Ascending aorta (tissue), 2 donors: ENCODE data around the gene MLIP. TPM values are rescaled to one million over a fixed set of nuclear protein-coding genes. Genes with fewer than 3 reads are reported as not detected.

Source experiments
- DNase-seq, 2 donors: peaks; one replicate each; pipeline ENCODE4 v3.0.0-alpha.2; 2019; ENCODE audit warnings: low spot score in 2 of 2
- H3K27ac ChIP-seq, 2 donors: fragments of 200-600 bp; sonication (generic); one replicate each; pipeline ENCODE4 v1.5.1; 2016 to 2017; ENCODE audit warnings: mild to moderate bottlenecking in 1 of 2
- H3K27me3 ChIP-seq: fragments of 200-600 bp; sonication (generic); one replicate; pipeline ENCODE4 v1.5.1; 2017
- H3K36me3 ChIP-seq, 2 donors: fragments of 200-600 bp; sonication (generic); one replicate each; pipeline ENCODE4 v1.5.1; 2016
- H3K4me1 ChIP-seq, 2 donors: fragments of 200-600 bp; sonication (generic); one replicate each; pipeline ENCODE4 v1.5.1; 2016 to 2017; ENCODE audit warnings: mild to moderate bottlenecking in 1 of 2
- H3K4me3 ChIP-seq, 2 donors: fragments of 200-600 bp; sonication (generic); one replicate each; pipeline ENCODE4 v1.5.1; 2016 to 2017; ENCODE audit warnings: mild to moderate bottlenecking in 1 of 2
- H3K9me3 ChIP-seq, 2 donors: fragments of 200-600 bp; sonication (generic); one replicate each; pipeline ENCODE4 v1.5.1; 2016
- CTCF ChIP-seq, 3 experiments: fragments of 200-600 bp in 2 of 3; fragments of 450-650 bp in 1 of 3; sonication (generic) in 2 of 3; IDR thresholded peaks; one replicate each; pipeline ENCODE4 v1.5.1; 2016 to 2019; ENCODE audit warnings: antibody characterized with exemption in 3 of 3, mild to moderate bottlenecking in 1 of 3, moderate library complexity in 1 of 3
- intact Hi-C: fragments of 100-400 bp; cut with DNase I; formaldehyde crosslinking; loops from one replicate; pipeline ENCODE4 v1.15.1; 2023
- total RNA-seq: library from RNA; depleted of rRNA; stranded (reverse); fragments of >200 nt; gene quantifications from one replicate; pipeline ENCODE4 v1.1.0, GENCODE V29; 2016

The MLIP gene
- total RNA-seq: not detected

- no peaks in the 10 kb centered on the region for H3K9me3 ChIP-seq
- no peak within 1 kb of the TSS for H3K4me3 ChIP-seq
- no peak for TF ChIP-seq CTCF (IDR thresholded peaks at IDR 0.05)
- H3K27me3 ChIP-seq: no peaks in the 10 kb centered on the region
- peak within 1 kb of the TSS in 1 of 2 donors; percentile 4 for H3K27ac ChIP-seq
- H3K4me1 ChIP-seq: peaks cover 0 to 3% of the 10 kb centered on the region in 2 donors
- no peaks in the 10 kb centered on the region for H3K36me3 ChIP-seq
- intact Hi-C loops: no loop called here
- DNase-seq: no peak
Measured at GRCh38 chr6:54111341-54112045, at the start of gene MLIP. TSS of gene MLIP (plus strand) at chr6:54111443. CDS start at chr6:54111480, 37 bp downstream.

DNA sequence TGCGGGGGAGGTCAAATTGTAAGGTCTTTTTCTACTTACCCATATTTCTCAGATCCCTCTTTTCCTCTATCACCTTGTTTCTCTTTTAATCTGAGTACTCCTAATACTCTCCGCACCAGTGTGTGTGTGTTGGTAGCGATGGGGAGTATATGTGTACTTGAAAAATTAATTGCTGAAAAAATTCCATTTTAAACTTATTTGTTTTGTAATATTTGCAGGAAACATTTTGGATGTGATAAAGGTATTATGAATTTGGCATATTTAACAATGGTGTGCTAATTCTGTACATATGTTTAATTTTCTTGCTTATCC lies 48.1 kb upstream of the MLIP start:
- intact Hi-C loops: no loop called here
- H3K27ac ChIP-seq: no peak overlapping the region
- no peaks in the 10 kb centered on the region for H3K36me3 ChIP-seq
- no peak for TF ChIP-seq CTCF (IDR thresholded peaks at IDR 0.05)
- no peak overlapping the region for H3K4me3 ChIP-seq
- DNase-seq: no peak
- no peaks in the 10 kb centered on the region for H3K9me3 ChIP-seq
- no peaks in the 10 kb centered on the region for H3K27me3 ChIP-seq
- H3K4me1 ChIP-seq: no peaks in the 10 kb centered on the region

- Histone ChIP-seq H3K36me3 (no peaks in the 10 kb centered on the region), H3K27me3 (no peaks in the 10 kb centered on the region), H3K4me3 (no peak overlapping the region), H3K4me1 (no peaks in the 10 kb centered on the region), H3K27ac (no peak overlapping the region), H3K9me3 (no peaks in the 10 kb centered on the region)
- no peak for TF ChIP-seq CTCF (IDR thresholded peaks at IDR 0.05)
- DNase-seq: no peak
- intact Hi-C loops: no loop called here
Measured at GRCh38 chr6:54068694-54069093, 42.5 kb upstream of the MLIP start.

- H3K4me3 ChIP-seq: no peak overlapping the region
- no peak overlapping the region for H3K27ac ChIP-seq
Measured at GRCh38 chr6:54070025-54070424, 41.2 kb upstream of the MLIP start.

DNA sequence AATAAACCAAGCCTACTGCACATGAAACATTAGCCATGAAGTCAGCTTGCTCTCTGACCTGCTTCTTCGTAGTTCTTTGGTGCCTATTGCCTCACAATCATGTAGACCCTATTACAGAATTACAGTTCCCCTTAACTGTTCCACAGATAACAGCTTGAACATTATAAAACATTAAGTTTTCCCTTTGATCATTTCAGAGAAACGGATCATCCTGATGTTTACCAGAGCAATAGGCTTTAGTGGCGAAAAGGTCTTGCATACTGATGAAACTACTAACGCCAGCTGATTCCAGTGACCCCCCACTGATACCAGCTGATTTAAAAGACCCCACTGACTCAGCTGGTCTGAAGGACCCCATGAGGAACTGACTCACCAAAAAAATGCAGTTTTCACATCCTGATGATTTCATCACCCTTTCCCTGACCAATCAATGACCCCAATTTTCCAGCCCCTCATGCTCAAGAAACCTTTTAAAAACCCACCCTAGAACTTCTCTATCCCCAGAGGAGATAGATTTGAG lies 39.4 kb upstream of the MLIP start:
- Histone ChIP-seq H3K36me3 (no peaks in the 10 kb centered on the region), H3K4me1 (no peaks in the 10 kb centered on the region), H3K27me3 (no peaks in the 10 kb centered on the region), H3K27ac (no peak overlapping the region), H3K9me3 (no peaks in the 10 kb centered on the region), H3K4me3 (no peak overlapping the region)
- TF ChIP-seq CTCF (IDR thresholded peaks at IDR 0.05): no peak
- DNase-seq: no peak
- intact Hi-C loops: no loop called here

More at GRCh38 chr6:54070025-54070424, 41.2 kb upstream of the MLIP start:
- DNase-seq: no peak
- no peak for TF ChIP-seq CTCF (IDR thresholded peaks at IDR 0.05)
- H3K36me3 ChIP-seq: no peaks in the 10 kb centered on the region
- H3K9me3 ChIP-seq: no peaks in the 10 kb centered on the region
- no peaks in the 10 kb centered on the region for H3K27me3 ChIP-seq
- intact Hi-C loops: no loop called here
- H3K4me1 ChIP-seq: no peaks in the 10 kb centered on the region
